RWPE1 (cell line): ENCODE data around the gene FUNDC1.

Experiments used
- CTCF ChIA-PET: fragments of 350-600 bp; sonication (Branson Sonifier 250); formaldehyde crosslinking; extraction: SDS; loops from one replicate; lab custom pipeline; 2021; lab: Yijun Ruan, JAX
- POLR2A ChIA-PET: fragments of 400-600 bp; formaldehyde crosslinking; extraction: SDS; loops from one replicate; lab custom pipeline; 2020; ENCODE audit warnings: antibody characterized with exemption; ENCODE audit not compliant: low non-redundant PET; lab: Yijun Ruan, JAX
- DNase-seq: peaks from one replicate; pipeline ENCODE4 v3.0.0; 2012; ENCODE audit warnings: low spot score
- H3K27ac ChIP-seq: fragments of 450-650 bp; 2 replicates; pipeline ENCODE4 v1.5.1; 2017
- CTCF ChIP-seq: fragments of 450-650 bp; conservative IDR thresholded peaks from 2 replicates; pipeline ENCODE4 v1.5.1; 2017; ENCODE audit warnings: low read depth, mild to moderate bottlenecking

FUNDC1 gene

GRCh38 chrX:44542567-44543325 lies at the start of gene FUNDC1:
TSS of gene FUNDC1 (minus strand) at chrX:44542859. CDS start at chrX:44542832, 27 bp downstream.
- peak within 1 kb of the TSS; percentile 70 for H3K27ac ChIP-seq
- DNase-seq, result peak; percentile 87
- TF ChIP-seq CTCF, result no peak
- CTCF ChIA-PET, result no interaction called here
- POLR2A ChIA-PET, result interaction anchor here (0.7 kb wide), 1 partner anchor 79 kb away, joined by 3 read pairs; no protein-coding TSS in a partner anchor

GRCh38 chrX:44585866-44586265 lies 43.2 kb upstream of the FUNDC1 start:
- ChIA-PET POLR2A (no interaction called here), CTCF (no interaction called here)
- peak; percentile 3 for DNase-seq
- peak overlapping the region; percentile 65 for H3K27ac ChIP-seq
- TF ChIP-seq CTCF, result no peak

- peak overlapping the region; percentile 67 for H3K27ac ChIP-seq
- CTCF ChIA-PET, result no interaction called here
- POLR2A ChIA-PET, result no interaction called here
- peak; percentile 2 for DNase-seq
- no peak for TF ChIP-seq CTCF
Measured at GRCh38 chrX:44580466-44580865, 37.8 kb upstream of the FUNDC1 start.

GRCh38 chrX:44572340-44572938 lies 29.8 kb upstream of the FUNDC1 start:
- ChIA-PET CTCF (interaction anchor here (0.7 kb wide), 1 partner anchor 416 kb away, joined by 3 read pairs; no protein-coding TSS in a partner anchor), POLR2A (no interaction called here)
- no peak overlapping the region for H3K27ac ChIP-seq
- TF ChIP-seq CTCF, result no peak
- no peak for DNase-seq

GRCh38 chrX:44570522-44570921 lies 27.9 kb upstream of the FUNDC1 start:
- ChIA-PET POLR2A (interaction anchor here (0.6 kb wide), 1 partner anchor 266 kb away, joined by 3 read pairs; no protein-coding TSS in a partner anchor), CTCF (no interaction called here)
- no peak overlapping the region for H3K27ac ChIP-seq
- no peak for TF ChIP-seq CTCF
- DNase-seq, result no peak

- no peak for TF ChIP-seq CTCF
- no peak overlapping the region for H3K27ac ChIP-seq
- ChIA-PET POLR2A (no interaction called here), CTCF (interaction anchor here (0.6 kb wide), 1 partner anchor 1717 kb away, joined by 4 read pairs; no protein-coding TSS in a partner anchor)
- DNase-seq, result no peak
Measured at GRCh38 chrX:44569122-44569521, 26.5 kb upstream of the FUNDC1 start.
